ENCODE measurements around the gene CD200. TPM values are rescaled to one million over a fixed set of nuclear protein-coding genes. Genes with fewer than 3 reads are reported as not detected.

The CD200 gene, protein sequence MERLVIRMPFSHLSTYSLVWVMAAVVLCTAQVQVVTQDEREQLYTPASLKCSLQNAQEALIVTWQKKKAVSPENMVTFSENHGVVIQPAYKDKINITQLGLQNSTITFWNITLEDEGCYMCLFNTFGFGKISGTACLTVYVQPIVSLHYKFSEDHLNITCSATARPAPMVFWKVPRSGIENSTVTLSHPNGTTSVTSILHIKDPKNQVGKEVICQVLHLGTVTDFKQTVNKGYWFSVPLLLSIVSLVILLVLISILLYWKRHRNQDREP
- total RNA-seq = 1 to 10 TPM; 2.0 to 2.6 TPM

DNA sequence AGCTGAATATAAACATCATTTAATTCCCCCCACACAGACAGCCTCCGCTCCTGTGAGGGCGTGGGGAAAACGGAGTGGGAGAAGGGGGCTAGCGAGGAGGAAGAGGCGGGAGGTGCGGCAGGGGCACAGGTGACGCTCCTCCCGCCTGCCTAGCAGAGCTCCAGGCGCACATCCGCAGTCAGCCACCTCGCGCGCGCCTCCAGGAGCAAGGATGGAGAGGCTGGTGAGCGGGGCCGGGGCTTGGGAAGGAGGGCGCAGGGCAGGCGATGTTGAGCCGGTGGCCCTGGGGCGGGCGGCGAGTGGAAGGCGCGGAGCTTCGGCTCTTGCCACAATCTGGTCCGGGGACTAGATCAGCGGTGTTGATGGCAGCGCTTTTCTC lies at the start of gene CD200:
Gene CD200, plus strand, starts transcription at position 155 of the 379 bp plus-strand sequence. Its CDS starts 57 bp downstream, at position 212.
- TF ChIP-seq, protein P1, sequence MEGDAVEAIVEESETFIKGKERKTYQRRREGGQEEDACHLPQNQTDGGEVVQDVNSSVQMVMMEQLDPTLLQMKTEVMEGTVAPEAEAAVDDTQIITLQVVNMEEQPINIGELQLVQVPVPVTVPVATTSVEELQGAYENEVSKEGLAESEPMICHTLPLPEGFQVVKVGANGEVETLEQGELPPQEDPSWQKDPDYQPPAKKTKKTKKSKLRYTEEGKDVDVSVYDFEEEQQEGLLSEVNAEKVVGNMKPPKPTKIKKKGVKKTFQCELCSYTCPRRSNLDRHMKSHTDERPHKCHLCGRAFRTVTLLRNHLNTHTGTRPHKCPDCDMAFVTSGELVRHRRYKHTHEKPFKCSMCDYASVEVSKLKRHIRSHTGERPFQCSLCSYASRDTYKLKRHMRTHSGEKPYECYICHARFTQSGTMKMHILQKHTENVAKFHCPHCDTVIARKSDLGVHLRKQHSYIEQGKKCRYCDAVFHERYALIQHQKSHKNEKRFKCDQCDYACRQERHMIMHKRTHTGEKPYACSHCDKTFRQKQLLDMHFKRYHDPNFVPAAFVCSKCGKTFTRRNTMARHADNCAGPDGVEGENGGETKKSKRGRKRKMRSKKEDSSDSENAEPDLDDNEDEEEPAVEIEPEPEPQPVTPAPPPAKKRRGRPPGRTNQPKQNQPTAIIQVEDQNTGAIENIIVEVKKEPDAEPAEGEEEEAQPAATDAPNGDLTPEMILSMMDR (IDR thresholded peaks at IDR 0.05) = no peak
- peak in 2 of 3 donors; percentile 24 to 41 for TF ChIP-seq POLR2A (IDR thresholded peaks at IDR 0.05)
- intact Hi-C loops (cut with DNase I) = no loop called here
- WGBS, 2 donors = 9 to 22% methylated on average over 27 to 28 of the region's 28 CpGs

DNA sequence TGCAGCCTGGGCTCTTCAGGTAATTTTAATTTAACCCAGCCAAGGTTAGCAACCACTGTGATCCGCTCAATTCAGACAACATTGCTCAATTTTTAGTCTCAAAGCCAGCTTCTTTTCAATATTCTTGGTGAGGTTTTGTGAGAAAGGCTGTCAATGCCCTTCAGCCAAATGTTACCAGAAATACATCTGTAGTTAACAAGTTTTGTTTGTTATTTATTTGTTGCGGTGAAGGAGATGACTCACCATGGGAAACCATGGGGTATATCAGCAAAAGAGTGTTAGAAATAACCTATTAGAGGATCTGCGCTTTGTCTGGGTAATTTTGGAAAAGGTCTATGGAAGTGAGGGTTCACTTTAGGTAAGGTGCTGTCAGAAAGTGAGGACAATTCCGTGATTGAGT lies 43.9 kb upstream of the CD200 start:
- Histone ChIP-seq H3K27me3 (no peaks in the 10 kb centered on the region), H3K9me3 (no peaks in the 10 kb centered on the region), H3K27ac (no peak overlapping the region), H3K4me1 (peaks cover 3% of the 10 kb centered on the region), H3K36me3 (replicated peaks in 1 of 2; ENCODE audit: insufficient read depth in 1 of 2, low read depth in 2 of 2) (no peaks in the 10 kb centered on the region), H3K4me3 (no peak overlapping the region)
- DNase-seq = no peak
- 85 to 87% methylated on average over 4 of the region's 4 CpGs for WGBS, 2 donors
- ATAC-seq = no peak
- TF ChIP-seq, protein P1 (IDR thresholded peaks at IDR 0.05) = no peak
- TF ChIP-seq POLR2A (IDR thresholded peaks at IDR 0.05) = no peak
- intact Hi-C loops (cut with DNase I) = no loop called here

More for the DNA sequence above, at the start of gene CD200:
- DNase-seq (peak in 3 of 4 donors; percentile 30 to 48 (median 32)), ATAC-seq (no peak)
- Histone ChIP-seq H3K27ac (peak within 1 kb of the TSS in 3 of 4 donors; percentile 8 to 44 (median 19)), H3K9me3 (no peaks in the 10 kb centered on the region), H3K4me3 (no peak within 1 kb of the TSS), H3K36me3 (replicated peaks in 1 of 2; ENCODE audit: insufficient read depth in 1 of 2, low read depth in 2 of 2) (no peaks in the 10 kb centered on the region), H3K27me3 (peaks cover 0 to 5% of the 10 kb centered on the region in 2 donors), H3K4me1 (peaks cover 5% of the 10 kb centered on the region)

DNA sequence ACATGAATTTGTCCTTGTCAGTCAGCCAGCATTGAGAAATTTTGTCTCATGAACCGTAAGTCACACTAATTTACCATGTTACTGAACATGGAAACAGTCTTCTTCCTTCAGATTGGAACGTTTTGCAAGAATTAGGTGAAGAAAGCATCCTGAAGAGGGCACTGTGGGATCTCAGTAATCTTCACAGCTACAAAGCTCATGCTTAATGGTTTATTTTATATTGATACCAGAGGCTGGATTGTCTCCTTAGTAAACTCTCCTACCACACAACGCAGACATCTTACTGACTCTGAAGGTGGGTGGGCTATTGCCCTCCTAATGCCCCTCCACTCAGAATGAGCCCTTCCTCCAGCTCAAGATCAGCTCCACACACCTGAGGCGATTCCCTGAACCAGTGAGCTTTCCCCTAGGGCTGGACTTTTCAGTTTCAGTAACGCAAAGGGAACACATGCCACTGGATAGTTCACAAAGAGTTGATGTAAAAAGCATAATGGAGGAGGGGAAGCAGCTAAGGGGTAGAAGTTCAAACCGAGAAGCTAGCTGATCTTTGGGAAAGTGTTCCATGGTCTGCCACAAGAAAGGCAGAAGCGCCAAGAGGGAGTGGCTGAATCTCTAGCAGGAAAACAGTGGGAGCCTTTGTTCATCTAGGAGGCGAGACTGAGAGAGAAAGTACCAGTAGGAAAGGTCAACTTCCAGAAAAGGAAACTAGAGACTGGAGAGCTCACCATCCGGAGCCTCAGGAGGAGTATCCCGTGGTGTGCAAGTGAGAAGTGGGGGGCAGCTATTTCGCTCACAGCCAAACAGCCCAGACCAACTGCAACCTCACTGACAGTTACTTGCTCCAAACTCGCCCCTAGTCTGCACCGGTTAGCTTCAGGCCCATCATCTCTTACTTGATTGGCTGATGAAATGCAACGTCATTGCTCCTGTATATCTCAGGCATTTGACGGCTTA lies 39.3 kb upstream of the CD200 start, which contains the start of gene SLC9C1:
Gene SLC9C1, minus strand, starts transcription at position 849 of the 954 bp plus-strand sequence. CDS start 7,425 bp downstream, outside the sequence.
- no peaks in the 10 kb centered on the region for H3K27me3 ChIP-seq
- ATAC-seq (peak; percentile 83), DNase-seq (peak in 3 of 4 donors; percentile 27 to 67 (median 32))
- intact Hi-C loops (cut with DNase I) = loop anchor here (5.0 kb wide), 1 partner anchor 229 kb away; no protein-coding TSS in a partner anchor
- H3K4me1 ChIP-seq = peaks cover 3% of the 10 kb centered on the region
- TF ChIP-seq, protein P1 (IDR thresholded peaks at IDR 0.05) = peak; percentile 34 to 69 (median 66)
- no peak for TF ChIP-seq POLR2A (IDR thresholded peaks at IDR 0.05)
- H3K36me3 ChIP-seq (replicated peaks in 1 of 2; ENCODE audit: insufficient read depth in 1 of 2, low read depth in 2 of 2) = no peaks in the 10 kb centered on the region
- 17 to 19% methylated on average over 15 of the region's 15 CpGs for WGBS, 2 donors
- H3K27ac ChIP-seq = peak within 1 kb of the TSS in 3 of 4 donors; percentile 14 to 42 (median 36)
- peak within 1 kb of the TSS in 1 of 2 donors; percentile 7 for H3K4me3 ChIP-seq
- no peaks in the 10 kb centered on the region for H3K9me3 ChIP-seq

DNA sequence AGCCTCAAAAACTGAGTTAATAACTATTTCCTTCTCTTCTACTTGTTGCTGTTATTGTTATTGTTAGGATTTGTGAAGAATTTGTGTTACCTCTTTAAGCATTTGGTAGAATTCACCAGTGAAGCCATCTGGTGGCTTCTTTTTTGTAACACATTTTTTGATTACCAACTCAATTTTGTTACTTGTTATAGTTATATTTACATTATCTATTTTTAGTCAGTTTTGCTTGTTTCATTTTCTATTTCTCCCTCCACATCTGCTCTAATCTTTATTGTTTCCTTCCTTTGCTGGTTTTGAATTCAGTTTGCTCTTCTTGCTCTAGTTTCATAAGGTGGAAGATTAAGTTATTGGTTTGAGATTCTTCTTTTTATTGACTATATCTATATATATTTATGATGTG lies 35.2 kb upstream of the CD200 start:
- no peak for TF ChIP-seq POLR2A (IDR thresholded peaks at IDR 0.05)
- TF ChIP-seq, protein P1 (IDR thresholded peaks at IDR 0.05) = no peak
- Histone ChIP-seq H3K27me3 (no peaks in the 10 kb centered on the region), H3K9me3 (no peaks in the 10 kb centered on the region), H3K27ac (no peak overlapping the region), H3K4me1 (peaks cover 3% of the 10 kb centered on the region), H3K36me3 (replicated peaks in 1 of 2; ENCODE audit: insufficient read depth in 1 of 2, low read depth in 2 of 2) (no peaks in the 10 kb centered on the region), H3K4me3 (no peak overlapping the region)
- DNase-seq = no peak
- intact Hi-C loops (cut with DNase I) = no loop called here
- ATAC-seq = no peak

All from body of pancreas (tissue), 4 donors.